Measurements from ENCODE around the gene MAP3K14.

GRCh38 chr17:45338996-45339535 lies 22.2 kb upstream of the MAP3K14 start:
- TF ChIP-seq EP300 (IDR thresholded peaks at IDR 0.05; ENCODE audit: borderline replicate concordance) = no peak
- TF ChIP-seq YY1 (IDR thresholded peaks at IDR 0.05; ENCODE audit: low read depth) = no peak
- no peak for TF ChIP-seq EGR1 (IDR thresholded peaks at IDR 0.05)
- no peak for TF ChIP-seq FOXM1 (IDR thresholded peaks at IDR 0.05; ENCODE audit: borderline replicate concordance, low read depth)
- no peak for TF ChIP-seq CREB1 (IDR thresholded peaks at IDR 0.05; ENCODE audit: low read depth)
- no peak for TF ChIP-seq NFIC (IDR thresholded peaks at IDR 0.05)

Data from Ishikawa (cell line).